HEK293 (cell line): ENCODE results near the gene SAXO1.
A peak's percentile ranks its signal among the peaks of the same experiment; 100 is the strongest.

Source experiments
- CTCF ChIA-PET: fragments of 350-600 bp; formaldehyde crosslinking; extraction: SDS; loops from one replicate; lab custom pipeline; 2021; ENCODE audit warnings: antibody characterized with exemption; lab: Yijun Ruan, JAX
- POLR2A ChIA-PET: fragments of 300-600 bp; formaldehyde crosslinking; extraction: SDS; loops from one replicate; lab custom pipeline; 2020; ENCODE audit warnings: antibody characterized with exemption, inconsistent platforms; lab: Yijun Ruan, JAX
- H3K27ac ChIP-seq: fragments of 200-500 bp; sonication (Bioruptor generic); 2 replicates; pipeline ENCODE4 v1.5.1; 2014; ENCODE audit warnings: low read depth, low read length, control low read depth, inconsistent platforms; ENCODE audit errors: extremely low read depth
- H3K36me3 ChIP-seq, 2 experiments: fragments of 200-500 bp in 1 of 2; sonication (Bioruptor generic) in 1 of 2; 1 replicate in 1 of 2; 2 replicates in 1 of 2; pipeline ENCODE4 v1.5.1; 2014 to 2017; ENCODE audit warnings: inconsistent platforms in 2 of 2, low read length in 2 of 2; ENCODE audit not compliant: control insufficient read depth in 2 of 2, insufficient read depth in 1 of 2
- H3K4me1 ChIP-seq: fragments of 200-500 bp; sonication (Bioruptor generic); 2 replicates; pipeline ENCODE4 v1.5.1; 2014; ENCODE audit warnings: mild to moderate bottlenecking, low read length, inconsistent platforms; ENCODE audit not compliant: control insufficient read depth, insufficient read depth
- H3K4me3 ChIP-seq: 2 replicates; pipeline ENCODE4 v1.5.1; 2011; ENCODE audit warnings: low read depth, mild to moderate bottlenecking, control low read depth, low read length, moderate library complexity
- H3K9me3 ChIP-seq: fragments of 200-500 bp; sonication (Bioruptor generic); 2 replicates; pipeline ENCODE4 v1.5.1; 2014; ENCODE audit warnings: low read depth, low read length, inconsistent platforms; ENCODE audit not compliant: control insufficient read depth, insufficient read depth
- GLIS1 ChIP-seq: fragments of 450-650 bp; formaldehyde crosslinking; IDR thresholded peaks from 2 replicates; pipeline ENCODE4 v1.5.1; 2016; ENCODE audit warnings: missing biosample characterization, missing genetic modification characterization
- INSM2 ChIP-seq: fragments of 450-650 bp; formaldehyde crosslinking; IDR thresholded peaks from 2 replicates; pipeline ENCODE4 v1.5.1; 2016; ENCODE audit warnings: missing biosample characterization, missing genetic modification characterization
- KLF10 ChIP-seq: fragments of 450-650 bp; IDR thresholded peaks from 2 replicates; pipeline ENCODE4 v1.5.1; 2018; ENCODE audit warnings: missing biosample characterization, mild to moderate bottlenecking, missing genetic modification characterization
- KLF17 ChIP-seq: fragments of 450-650 bp; formaldehyde crosslinking; IDR thresholded peaks from 2 replicates; pipeline ENCODE4 v1.5.1; 2016; ENCODE audit warnings: missing biosample characterization, missing genetic modification characterization
- MZF1 ChIP-seq: fragments of 450-650 bp; formaldehyde crosslinking; IDR thresholded peaks from 2 replicates; pipeline ENCODE4 v1.5.1; 2017; ENCODE audit warnings: missing biosample characterization, missing genetic modification characterization, borderline replicate concordance
- OSR2 ChIP-seq: fragments of 450-650 bp; formaldehyde crosslinking; IDR thresholded peaks from 2 replicates; pipeline ENCODE4 v1.5.1; 2016; ENCODE audit warnings: missing biosample characterization, missing genetic modification characterization
- PRDM6 ChIP-seq: fragments of 450-650 bp; formaldehyde crosslinking; IDR thresholded peaks from 2 replicates; pipeline ENCODE4 v1.5.1; 2017; ENCODE audit warnings: missing biosample characterization, missing genetic modification characterization
- SALL2 ChIP-seq: fragments of 450-650 bp; formaldehyde crosslinking; IDR thresholded peaks from 2 replicates; pipeline ENCODE4 v1.5.0; 2017; ENCODE audit warnings: missing biosample characterization, mild to moderate bottlenecking, missing genetic modification characterization, borderline replicate concordance
- SCRT1 ChIP-seq: fragments of 450-650 bp; formaldehyde crosslinking; IDR thresholded peaks from 2 replicates; pipeline ENCODE4 v1.5.1; 2016; ENCODE audit warnings: missing biosample characterization, missing genetic modification characterization, borderline replicate concordance
- WT1 ChIP-seq: fragments of 450-650 bp; formaldehyde crosslinking; IDR thresholded peaks from 2 replicates; pipeline ENCODE4 v1.5.1; 2016; ENCODE audit warnings: missing biosample characterization, missing genetic modification characterization
- ZBTB17 ChIP-seq: fragments of 450-650 bp; formaldehyde crosslinking; IDR thresholded peaks from 2 replicates; pipeline ENCODE4 v1.5.1; 2016; ENCODE audit warnings: missing biosample characterization, missing genetic modification characterization
- ZEB2 ChIP-seq: fragments of 450-650 bp; formaldehyde crosslinking; IDR thresholded peaks from 2 replicates; pipeline ENCODE4 v1.5.1; 2016; ENCODE audit warnings: missing biosample characterization, missing genetic modification characterization
- ZIC2 ChIP-seq: fragments of 450-650 bp; formaldehyde crosslinking; IDR thresholded peaks from 2 replicates; pipeline ENCODE4 v1.5.1; 2016; ENCODE audit warnings: missing biosample characterization, missing genetic modification characterization
- ZNF423 ChIP-seq: fragments of 450-650 bp; formaldehyde crosslinking; IDR thresholded peaks from 2 replicates; pipeline ENCODE4 v1.5.1; 2016; ENCODE audit warnings: missing biosample characterization, missing genetic modification characterization
- ZNF629 ChIP-seq: fragments of 450-650 bp; formaldehyde crosslinking; IDR thresholded peaks from 2 replicates; pipeline ENCODE4 v1.5.1; 2017; ENCODE audit warnings: missing biosample characterization, missing genetic modification characterization
- ZNF843 ChIP-seq: fragments of 450-650 bp; formaldehyde crosslinking; IDR thresholded peaks from 2 replicates; pipeline ENCODE4 v1.5.1; 2016; ENCODE audit warnings: missing biosample characterization, missing genetic modification characterization
- ZSCAN18 ChIP-seq: fragments of 450-650 bp; formaldehyde crosslinking; IDR thresholded peaks from 2 replicates; pipeline ENCODE4 v1.5.1; 2016; ENCODE audit warnings: missing biosample characterization, missing genetic modification characterization
- TF ChIP-seq, protein P1 (sequence below): fragments of 450-650 bp; formaldehyde crosslinking; IDR thresholded peaks from 2 replicates; pipeline ENCODE4 v1.5.1; 2016; ENCODE audit warnings: missing biosample characterization, missing genetic modification characterization
- TF ChIP-seq, protein P2 (sequence below): fragments of 450-650 bp; formaldehyde crosslinking; IDR thresholded peaks from 2 replicates; pipeline ENCODE4 v1.5.1; 2017; ENCODE audit warnings: missing biosample characterization, missing genetic modification characterization

The SAXO1 gene

DNA sequence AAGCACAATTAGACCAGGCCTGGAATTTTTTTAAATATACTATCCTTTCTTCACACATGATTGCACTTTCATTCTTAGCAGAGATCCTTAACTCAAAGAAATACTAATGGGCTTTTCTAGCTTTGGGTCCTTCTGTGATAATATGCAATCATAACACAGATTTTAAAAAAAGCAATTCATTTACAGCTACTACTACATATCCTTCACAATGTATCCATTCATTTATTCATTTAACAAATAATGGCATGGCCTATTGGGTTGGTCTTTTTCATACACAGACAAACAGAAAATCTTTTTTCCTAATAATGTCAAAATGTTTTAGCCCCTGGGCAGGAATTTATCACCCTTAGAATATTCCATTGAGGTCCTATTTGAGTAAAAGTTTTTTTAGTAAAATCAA lies 47.0 kb downstream of the SAXO1 start:
- H3K36me3 ChIP-seq = no peaks in the 10 kb centered on the region
- H3K4me3 ChIP-seq = no peak overlapping the region
- POLR2A ChIA-PET = interaction anchor here (1.4 kb wide), 1 partner anchor 9 kb away, joined by 7 read pairs; no protein-coding TSS in a partner anchor
- H3K27ac ChIP-seq = no peak overlapping the region
- no peaks in the 10 kb centered on the region for H3K9me3 ChIP-seq
- peaks cover 7% of the 10 kb centered on the region for H3K4me1 ChIP-seq
- CTCF ChIA-PET = interaction anchor here (1.0 kb wide), 1 partner anchor 490 kb away, joined by 3 read pairs; no protein-coding TSS in a partner anchor
- TF ChIP-seq PRDM6 (peak; percentile 39; the same call in 1 of the 2 replicates), SALL2 (tag by site-specific recombination) (no peak)
- TF ChIP-seq, all 188 proteins: peak for 1

DNA sequence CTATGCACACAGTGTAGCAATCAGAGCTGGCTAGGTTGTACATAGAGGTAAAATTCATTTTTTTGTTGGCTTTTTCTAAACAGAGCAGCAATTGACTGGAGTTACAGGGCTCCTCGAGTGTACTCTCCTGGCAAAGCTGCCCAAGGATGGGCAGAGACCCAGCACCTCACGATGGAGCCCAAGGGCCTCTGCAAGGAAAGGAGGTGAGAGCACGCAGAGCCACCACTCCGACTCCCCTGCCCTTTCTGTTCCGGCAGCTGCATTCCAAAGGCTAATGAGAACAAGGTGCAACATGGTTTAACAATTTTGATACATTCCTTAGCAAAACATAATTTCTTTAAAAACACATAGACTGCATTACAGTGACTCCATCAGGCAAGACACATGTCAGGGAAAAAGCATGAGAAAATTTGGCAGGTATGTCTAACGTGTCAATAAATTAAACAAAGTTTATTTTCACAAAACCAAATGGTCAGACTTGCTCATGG lies 47.5 kb downstream of the SAXO1 start:
- Histone ChIP-seq H3K4me1 (peaks cover 7% of the 10 kb centered on the region), H3K4me3 (no peak overlapping the region), H3K9me3 (no peaks in the 10 kb centered on the region), H3K36me3 (no peaks in the 10 kb centered on the region), H3K27ac (no peak overlapping the region)
- POLR2A ChIA-PET = interaction anchor here (1.4 kb wide), 1 partner anchor 9 kb away, joined by 7 read pairs; no protein-coding TSS in a partner anchor
- CTCF ChIA-PET = interaction anchor here (1.0 kb wide), 1 partner anchor 489 kb away, joined by 3 read pairs; no protein-coding TSS in a partner anchor
- TF ChIP-seq WT1 (tag by site-specific recombination) (0 out of 2 replicates have a peak, but pooled peaks have one; percentile 28), ZNF629 (tag by site-specific recombination) (no peak)

DNA sequence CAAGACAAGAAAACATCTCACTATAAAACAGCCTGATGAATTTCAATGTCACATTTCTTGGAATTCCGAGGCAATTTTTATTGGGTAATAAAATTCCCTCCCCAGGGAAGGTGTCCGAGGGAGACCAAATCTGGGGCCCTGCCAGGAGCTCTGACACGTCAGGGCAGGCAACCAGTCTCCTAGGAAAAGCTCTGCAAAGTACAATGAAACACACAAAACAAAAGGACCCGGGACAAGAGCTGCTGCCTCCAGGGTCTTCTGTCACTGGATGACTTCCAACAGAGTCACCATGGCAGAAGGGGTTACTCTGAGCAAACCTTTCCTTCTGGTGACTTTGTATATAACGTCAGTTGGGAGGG lies 50.8 kb downstream of the SAXO1 start:
- ChIA-PET CTCF (no interaction called here), POLR2A (no interaction called here)
- no peaks in the 10 kb centered on the region for H3K36me3 ChIP-seq
- H3K4me1 ChIP-seq = peaks cover 23% of the 10 kb centered on the region
- no peak overlapping the region for H3K27ac ChIP-seq
- H3K4me3 ChIP-seq = no peak overlapping the region
- no peaks in the 10 kb centered on the region for H3K9me3 ChIP-seq
- TF ChIP-seq ZNF843 (tag by site-specific recombination) = peak; percentile 78
- peak; percentile 25 for TF ChIP-seq ZIC2 (tag by site-specific recombination)
- TF ChIP-seq OSR2 (tag by site-specific recombination) = 0 out of 2 replicates have a peak, but pooled peaks have one; percentile 25
- peak; percentile 10; the same call in 1 of the 2 replicates for TF ChIP-seq ZBTB17
- TF ChIP-seq, protein P1, sequence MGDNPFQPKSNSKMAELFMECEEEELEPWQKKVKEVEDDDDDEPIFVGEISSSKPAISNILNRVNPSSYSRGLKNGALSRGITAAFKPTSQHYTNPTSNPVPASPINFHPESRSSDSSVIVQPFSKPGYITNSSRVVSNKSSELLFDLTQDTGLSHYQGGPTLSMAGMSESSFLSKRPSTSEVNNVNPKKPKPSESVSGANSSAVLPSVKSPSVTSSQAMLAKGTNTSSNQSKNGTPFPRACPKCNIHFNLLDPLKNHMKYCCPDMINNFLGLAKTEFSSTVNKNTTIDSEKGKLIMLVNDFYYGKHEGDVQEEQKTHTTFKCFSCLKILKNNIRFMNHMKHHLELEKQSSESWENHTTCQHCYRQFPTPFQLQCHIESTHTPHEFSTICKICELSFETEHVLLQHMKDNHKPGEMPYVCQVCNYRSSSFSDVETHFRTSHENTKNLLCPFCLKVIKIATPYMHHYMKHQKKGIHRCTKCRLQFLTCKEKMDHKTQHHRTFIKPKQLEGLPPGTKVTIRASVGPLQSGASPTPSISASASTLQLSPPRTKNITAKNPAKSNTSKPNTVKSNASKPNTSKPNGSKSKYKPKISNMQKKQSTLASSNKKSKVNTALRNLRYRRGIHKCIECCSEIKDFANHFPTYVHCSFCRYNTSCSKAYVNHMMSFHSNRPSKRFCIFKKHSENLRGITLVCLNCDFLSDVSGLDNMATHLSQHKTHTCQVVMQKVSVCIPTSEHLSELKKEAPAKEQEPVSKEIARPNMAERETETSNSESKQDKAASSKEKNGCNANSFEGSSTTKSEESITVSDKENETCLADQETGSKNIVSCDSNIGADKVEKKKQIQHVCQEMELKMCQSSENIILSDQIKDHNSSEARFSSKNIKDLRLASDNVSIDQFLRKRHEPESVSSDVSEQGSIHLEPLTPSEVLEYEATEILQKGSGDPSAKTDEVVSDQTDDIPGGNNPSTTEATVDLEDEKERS (tag by site-specific recombination) = no peak
- no peak for TF ChIP-seq ZSCAN18 (tag by site-specific recombination)
- 0 out of 2 replicates have a peak, but pooled peaks have one; percentile 30 for TF ChIP-seq INSM2 (tag by site-specific recombination)
- peak; percentile 59; the same call in 1 of the 2 replicates for TF ChIP-seq ZEB2 (tag by site-specific recombination)
- TF ChIP-seq, protein P2, sequence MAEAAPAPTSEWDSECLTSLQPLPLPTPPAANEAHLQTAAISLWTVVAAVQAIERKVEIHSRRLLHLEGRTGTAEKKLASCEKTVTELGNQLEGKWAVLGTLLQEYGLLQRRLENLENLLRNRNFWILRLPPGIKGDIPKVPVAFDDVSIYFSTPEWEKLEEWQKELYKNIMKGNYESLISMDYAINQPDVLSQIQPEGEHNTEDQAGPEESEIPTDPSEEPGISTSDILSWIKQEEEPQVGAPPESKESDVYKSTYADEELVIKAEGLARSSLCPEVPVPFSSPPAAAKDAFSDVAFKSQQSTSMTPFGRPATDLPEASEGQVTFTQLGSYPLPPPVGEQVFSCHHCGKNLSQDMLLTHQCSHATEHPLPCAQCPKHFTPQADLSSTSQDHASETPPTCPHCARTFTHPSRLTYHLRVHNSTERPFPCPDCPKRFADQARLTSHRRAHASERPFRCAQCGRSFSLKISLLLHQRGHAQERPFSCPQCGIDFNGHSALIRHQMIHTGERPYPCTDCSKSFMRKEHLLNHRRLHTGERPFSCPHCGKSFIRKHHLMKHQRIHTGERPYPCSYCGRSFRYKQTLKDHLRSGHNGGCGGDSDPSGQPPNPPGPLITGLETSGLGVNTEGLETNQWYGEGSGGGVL = peak; percentile 60
- peak; percentile 45; the same call in 1 of the 2 replicates for TF ChIP-seq KLF10 (tag by site-specific recombination)
- TF ChIP-seq SCRT1 (tag by site-specific recombination) = peak; percentile 16; the same call in 1 of the 2 replicates
- peak; percentile 28; the same call in 1 of the 2 replicates for TF ChIP-seq MZF1 (tag by site-specific recombination)
- peak; percentile 49; the same call in 1 of the 2 replicates for TF ChIP-seq ZNF423
- peak; percentile 72 for TF ChIP-seq GLIS1
- TF ChIP-seq KLF17 (tag by site-specific recombination) = no peak
